RPMI8226 (cell line): ENCODE data around the gene COL9A3.

Experiments used
- DNase-seq: peaks from one replicate; pipeline ENCODE4 v3.0.0-alpha.2; 2015

Gene COL9A3

GRCh38 chr20:62885896-62886708, 69.3 kb downstream of the COL9A3 start:
- DNase-seq = peak; percentile 83

- no peak for DNase-seq
These were observed 69.8 kb downstream of the COL9A3 start for GRCh38 chr20:62886709-62887058.

- DNase-seq = peak; percentile 90
These were observed 70.5 kb downstream of the COL9A3 start for GRCh38 chr20:62887152-62887859.

- peak; percentile 42 for DNase-seq
These were observed 71.0 kb downstream of the COL9A3 start for GRCh38 chr20:62887860-62888239.

- DNase-seq = no peak
These were observed 71.6 kb downstream of the COL9A3 start for GRCh38 chr20:62888406-62888805.

- no peak for DNase-seq
These were observed 72.1 kb downstream of the COL9A3 start for GRCh38 chr20:62888910-62889309.

GRCh38 chr20:62889411-62889810, 72.6 kb downstream of the COL9A3 start:
- DNase-seq = no peak

GRCh38 chr20:62889871-62890270, 73.0 kb downstream of the COL9A3 start:
- no peak for DNase-seq

GRCh38 chr20:62890444-62890843, 73.6 kb downstream of the COL9A3 start:
- DNase-seq = no peak
